IMR-90 (cell line): ENCODE data around the gene PPAT. TPM values are rescaled to one million over a fixed set of nuclear protein-coding genes. Genes with fewer than 3 reads are reported as not detected.

Experiments
- ATAC-seq: fragments of 200-7000 bp; cut with Tn5 transposase; 2 replicates; pipeline ENCODE4 v1.9.1; 2020; ENCODE audit warnings: low read depth, mild to moderate bottlenecking, moderate library complexity
- BruUV-seq: library from RNA; stranded (reverse); fragments of 400-500 nt; replicated peaks from 2 replicates; lab custom pipeline; 2021; lab: Mats Ljungman, UMichigan
- CTCF ChIA-PET: fragments of 300-600 bp; formaldehyde crosslinking; extraction: SDS; loops from one replicate; lab custom pipeline; 2021; ENCODE audit warnings: antibody characterized with exemption; lab: Yijun Ruan, JAX
- POLR2A ChIA-PET: fragments of 300-600 bp; sonication (Branson Sonifier 250); formaldehyde crosslinking; loops from one replicate; lab custom pipeline; 2022; ENCODE audit warnings: antibody characterized with exemption; ENCODE audit not compliant: unreplicated experiment; lab: Charles Lee
- DNase-seq: peaks from one replicate; pipeline ENCODE4 v3.0.0; 2013
- H2AFZ ChIP-seq: replicated peaks from 2 replicates; pipeline ENCODE3; 2013; ENCODE audit warnings: low read length, mild to moderate bottlenecking; ENCODE audit not compliant: poor library complexity
- H2AK5ac ChIP-seq: 2 replicates; pipeline ENCODE4 v1.6.1; 2013; ENCODE audit warnings: low read depth, low read length, inconsistent platforms
- H2AK9ac ChIP-seq: replicated peaks from 2 replicates; pipeline ENCODE3; 2013; ENCODE audit warnings: mild to moderate bottlenecking, low read depth, low read length, moderate library complexity; ENCODE audit not compliant: poor library complexity
- H2BK120ac ChIP-seq: 2 replicates; pipeline ENCODE4 v1.6.1; 2013; ENCODE audit warnings: low read depth, low read length, inconsistent platforms
- H2BK15ac ChIP-seq: 3 replicates; pipeline ENCODE4 v1.6.1; 2013; ENCODE audit warnings: low read depth, low read length, inconsistent platforms
- H2BK20ac ChIP-seq: 2 replicates; pipeline ENCODE4 v1.6.1; 2013; ENCODE audit warnings: low read depth, mild to moderate bottlenecking, inconsistent platforms, low read length, moderate library complexity
- H2BK5ac ChIP-seq: 2 replicates; pipeline ENCODE4 v1.6.1; 2013; ENCODE audit warnings: mild to moderate bottlenecking, low read depth, low read length, inconsistent platforms; ENCODE audit not compliant: poor library complexity, severe bottlenecking
- H3K14ac ChIP-seq: replicated peaks from 2 replicates; pipeline ENCODE4 v1.6.1; 2013; ENCODE audit warnings: low read depth, low read length, inconsistent platforms
- H3K18ac ChIP-seq: 2 replicates; pipeline ENCODE4 v1.6.1; 2013; ENCODE audit warnings: low read depth, low read length, control low read depth
- H3K23ac ChIP-seq: 2 replicates; pipeline ENCODE4 v1.6.1; 2013; ENCODE audit warnings: low read depth, low read length, inconsistent platforms
- H3K27ac ChIP-seq: 2 replicates; pipeline ENCODE4 v1.5.1; 2013; ENCODE audit warnings: mild to moderate bottlenecking, control low read depth, low read length; ENCODE audit not compliant: insufficient read depth
- H3K27me3 ChIP-seq: 2 replicates; pipeline ENCODE4 v1.6.1; 2013; ENCODE audit warnings: low read length; ENCODE audit not compliant: control insufficient read depth, insufficient read depth
- H3K36me3 ChIP-seq: 2 replicates; pipeline ENCODE4 v1.6.1; 2013; ENCODE audit warnings: low read length, mixed read lengths; ENCODE audit not compliant: control insufficient read depth, insufficient read depth
- H3K4ac ChIP-seq: 2 replicates; pipeline ENCODE4 v1.6.1; 2013; ENCODE audit warnings: low read depth, low read length, inconsistent platforms
- H3K4me1 ChIP-seq: 2 replicates; pipeline ENCODE4 v1.6.1; 2013; ENCODE audit warnings: low read length, mixed read lengths; ENCODE audit not compliant: control insufficient read depth, insufficient read depth
- H3K4me2 ChIP-seq: 2 replicates; pipeline ENCODE4 v1.6.1; 2013; ENCODE audit warnings: low read depth, mild to moderate bottlenecking, control low read depth, low read length, moderate library complexity
- H3K4me3 ChIP-seq: 2 replicates; pipeline ENCODE4 v1.5.1; 2013; ENCODE audit warnings: low read depth, mild to moderate bottlenecking, control low read depth, low read length, moderate library complexity; ENCODE audit not compliant: insufficient read depth
- H3K56ac ChIP-seq: 2 replicates; pipeline ENCODE4 v1.6.1; 2013; ENCODE audit warnings: low read length, inconsistent platforms; ENCODE audit not compliant: insufficient read depth; ENCODE audit errors: extremely low read depth
- H3K79me1 ChIP-seq, 2 experiments: 2 replicates each; pipeline ENCODE4 v1.6.1; 2013; ENCODE audit warnings: low read length in 2 of 2, inconsistent platforms in 1 of 2, low read depth in 1 of 2
- H3K9ac ChIP-seq: 2 replicates; pipeline ENCODE4 v1.6.1; 2013; ENCODE audit warnings: low read depth, low read length, control low read depth
- H3K9me1 ChIP-seq: 2 replicates; pipeline ENCODE4 v1.6.1; 2013; ENCODE audit warnings: low read length, inconsistent platforms; ENCODE audit not compliant: insufficient read depth
- H3K9me3 ChIP-seq: 2 replicates; pipeline ENCODE4 v1.6.1; 2013; ENCODE audit warnings: low read length; ENCODE audit not compliant: control insufficient read depth, insufficient read depth
- H4K20me1 ChIP-seq: 2 replicates; pipeline ENCODE4 v1.6.1; 2013; ENCODE audit warnings: low read length, inconsistent platforms; ENCODE audit not compliant: insufficient read depth
- H4K5ac ChIP-seq: 2 replicates; pipeline ENCODE4 v1.6.1; 2013; ENCODE audit warnings: mild to moderate bottlenecking, low read depth, low read length, control low read depth
- H4K8ac ChIP-seq, 2 experiments: 2 replicates each; pipeline ENCODE4 v1.6.1; 2013; ENCODE audit warnings: low read depth in 2 of 2, low read length in 2 of 2, control low read depth in 1 of 2, inconsistent platforms in 1 of 2
- H4K91ac ChIP-seq: 2 replicates; pipeline ENCODE4 v1.6.1; 2013; ENCODE audit warnings: low read depth, low read length, inconsistent platforms; ENCODE audit not compliant: insufficient read depth
- BHLHE40 ChIP-seq: fragments of 150-350 bp; IDR thresholded peaks from 2 replicates; pipeline ENCODE4 v1.6.1; 2016; ENCODE audit warnings: mild to moderate bottlenecking, low read depth, low read length
- CEBPB ChIP-seq: IDR thresholded peaks from 2 replicates; pipeline ENCODE4 v1.6.1; 2012; ENCODE audit warnings: low read depth, low read length, improper control_type of control experiment
- CHD1 ChIP-seq: IDR thresholded peaks from 2 replicates; pipeline ENCODE4 v1.6.1; 2012; ENCODE audit warnings: low read depth, low read length, improper control_type of control experiment
- FOS ChIP-seq: fragments of 150-350 bp; IDR thresholded peaks from 2 replicates; pipeline ENCODE4 v1.6.1; 2016; ENCODE audit warnings: low read depth, low read length
- MAFK ChIP-seq: IDR thresholded peaks from 2 replicates; pipeline ENCODE4 v1.6.1; 2012; ENCODE audit warnings: low read depth, low read length, improper control_type of control experiment
- MAZ ChIP-seq: IDR thresholded peaks from 2 replicates; pipeline ENCODE4 v1.6.1; 2012; ENCODE audit warnings: low read depth, mild to moderate bottlenecking, low read length, improper control_type of control experiment, moderate library complexity, borderline replicate concordance
- MXI1 ChIP-seq: IDR thresholded peaks from 2 replicates; pipeline ENCODE4 v1.6.1; 2012; ENCODE audit warnings: low read depth, mild to moderate bottlenecking, low read length, moderate library complexity, borderline replicate concordance
- NFE2L2 ChIP-seq: fragments of 150-350 bp; IDR thresholded peaks from 2 replicates; pipeline ENCODE4 v1.6.1; 2016; ENCODE audit warnings: low read depth, mild to moderate bottlenecking, low read length
- POLR2A ChIP-seq: IDR thresholded peaks from 2 replicates; pipeline ENCODE4 v1.6.1; 2012; ENCODE audit warnings: mild to moderate bottlenecking, low read depth, low read length
- RAD21 ChIP-seq: IDR thresholded peaks from 2 replicates; pipeline ENCODE4 v1.6.1; 2012; ENCODE audit warnings: low read length, improper control_type of control experiment
- RCOR1 ChIP-seq: IDR thresholded peaks from 2 replicates; pipeline ENCODE4 v1.6.1; 2012; ENCODE audit warnings: mild to moderate bottlenecking, low read length, improper control_type of control experiment; ENCODE audit not compliant: insufficient replicate concordance
- RFX5 ChIP-seq: IDR thresholded peaks from 2 replicates; pipeline ENCODE4 v1.8.0; 2012; ENCODE audit warnings: low read depth, mild to moderate bottlenecking, low read length, moderate library complexity
- SMC3 ChIP-seq: fragments of 150-350 bp; IDR thresholded peaks from 2 replicates; pipeline ENCODE4 v1.6.1; 2016; ENCODE audit warnings: low read depth, mild to moderate bottlenecking, antibody characterized with exemption, low read length, moderate library complexity
- WGBS, 2 experiments: methylation state at CpG; one replicate each; pipeline versions ENCODE4 v1.1.5 to v1.1.7; 2013; ENCODE audit warnings: missing lambda C conversion rate in 2 of 2; ENCODE audit not compliant: insufficient read length in 1 of 2; ENCODE audit errors: extremely low coverage in 2 of 2; 5-methylcytosine and 5-hydroxymethylcytosine counted together
- dilution Hi-C: fragments of 300-500 bp; cut with HindIII; formaldehyde crosslinking; loops from one replicate; pipeline ENCODE4 v1.14.3; 2018; ENCODE audit warnings: low sequenced_read_pairs; ENCODE audit not compliant: unreplicated experiment
- in situ Hi-C: fragments of 300-500 bp; cut with MboI; formaldehyde crosslinking; loops from 3 replicates; pipeline ENCODE4 v1.14.3; 2019; ENCODE audit warnings: low sequenced_read_pairs, inconsistent platforms, mixed read lengths
- intact Hi-C: fragments of 100-400 bp; cut with micrococcal nuclease; formaldehyde crosslinking; loops from 2 replicates; pipeline ENCODE4 v1.10.0; 2022
- polyA plus RNA-seq, 3 experiments: library from polyadenylated mRNA; depleted of rRNA; stranded (reverse); fragments of >200 nt; gene quantifications; 2 replicates each; pipeline ENCODE4 v1.2.3, GENCODE V29; 2012; ENCODE audit warnings: low replicate concordance in 1 of 3
- total RNA-seq: library from RNA; depleted of rRNA; stranded (reverse); fragments of >200 nt; gene quantifications from 2 replicates; pipeline ENCODE4 v1.2.3, GENCODE V29; 2012
- TF ChIP-seq, protein P1 (sequence below): fragments of 150-350 bp; IDR thresholded peaks from 2 replicates; pipeline ENCODE4 v1.6.1; 2016; ENCODE audit warnings: low read depth, mild to moderate bottlenecking, low read length, moderate library complexity, borderline replicate concordance
- TF ChIP-seq, protein P2 (sequence below): conservative IDR thresholded peaks from 2 replicates; pipeline ENCODE4 v1.5.1; 2012; ENCODE audit warnings: mild to moderate bottlenecking, low read depth, low read length, improper control_type of control experiment
- TF ChIP-seq, protein P3 (sequence below): fragments of 150-350 bp; IDR thresholded peaks from 2 replicates; pipeline ENCODE4 v1.6.1; 2017; ENCODE audit warnings: mild to moderate bottlenecking, antibody characterized with exemption, low read length, low read depth

The PPAT gene
- total and polyA plus RNA-seq, 2 of the 4 experiments (the other 2 are of a cell fraction): 7.0 to 21.1 TPM

DNA sequence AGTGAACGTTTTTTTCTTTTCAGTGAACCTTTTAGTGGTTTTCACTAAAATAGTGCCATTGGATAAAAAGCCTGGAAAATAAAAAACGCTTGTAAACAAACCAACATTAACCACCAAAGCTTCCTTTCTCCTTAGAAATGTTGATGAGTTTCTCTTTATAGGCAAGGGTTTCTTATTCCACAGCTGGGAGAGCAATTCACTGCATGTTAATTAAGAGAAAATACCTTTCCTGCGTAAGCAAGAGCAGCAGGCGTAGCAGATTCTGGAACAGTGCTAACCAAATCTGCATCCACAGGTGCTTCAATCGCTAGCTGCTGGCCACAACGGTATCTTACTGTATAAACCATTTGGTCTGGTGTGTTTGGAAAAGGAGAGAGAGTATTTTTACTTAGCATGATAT is 34.9 kb downstream of the PPAT start:
- Histone ChIP-seq H2BK20ac (no peak overlapping the region), H4K5ac (no peak overlapping the region), H3K18ac (no peak overlapping the region), H3K9ac (no peak overlapping the region), H3K4me1 (no peaks in the 10 kb centered on the region), H2BK120ac (no peak overlapping the region), H2AK5ac (no peak overlapping the region), H2BK15ac (no peak overlapping the region), H3K4me3 (no peak overlapping the region), H3K14ac (no peak overlapping the region), H3K4ac (no peak overlapping the region), H3K9me1 (no peaks in the 10 kb centered on the region), H4K8ac (no peak overlapping the region), H3K27ac (no peak overlapping the region), H3K27me3 (no peaks in the 10 kb centered on the region), H2BK5ac (no peak overlapping the region), H3K9me3 (no peaks in the 10 kb centered on the region), H3K23ac (no peak overlapping the region), H3K79me1 (no peaks in the 10 kb centered on the region), H3K4me2 (no peak overlapping the region), H2AFZ (no peak overlapping the region), H3K56ac (no peak overlapping the region), H2AK9ac (no peak overlapping the region), H4K20me1 (no peaks in the 10 kb centered on the region), H3K36me3 (peaks cover 10% of the 10 kb centered on the region), H4K91ac (no peak overlapping the region)
- no peak for DNase-seq
- dilution Hi-C loops: no loop called here
- in situ Hi-C loops: loop anchor here (25.0 kb wide), 1 partner anchor 437 kb away; no protein-coding TSS in a partner anchor
- POLR2A ChIA-PET: no interaction called here
- WGBS, 2 experiments: no CpG with 5 or more reads among the region's 6 CpGs
- intact Hi-C loops: no loop called here
- no TSS peak for BruUV-seq
- no peak for TF ChIP-seq MAFK
- no peak for TF ChIP-seq NFE2L2
- TF ChIP-seq, protein P1, sequence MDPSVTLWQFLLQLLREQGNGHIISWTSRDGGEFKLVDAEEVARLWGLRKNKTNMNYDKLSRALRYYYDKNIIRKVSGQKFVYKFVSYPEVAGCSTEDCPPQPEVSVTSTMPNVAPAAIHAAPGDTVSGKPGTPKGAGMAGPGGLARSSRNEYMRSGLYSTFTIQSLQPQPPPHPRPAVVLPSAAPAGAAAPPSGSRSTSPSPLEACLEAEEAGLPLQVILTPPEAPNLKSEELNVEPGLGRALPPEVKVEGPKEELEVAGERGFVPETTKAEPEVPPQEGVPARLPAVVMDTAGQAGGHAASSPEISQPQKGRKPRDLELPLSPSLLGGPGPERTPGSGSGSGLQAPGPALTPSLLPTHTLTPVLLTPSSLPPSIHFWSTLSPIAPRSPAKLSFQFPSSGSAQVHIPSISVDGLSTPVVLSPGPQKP: no peak
- TF ChIP-seq POLR2A: no peak
- no peak for TF ChIP-seq BHLHE40
- TF ChIP-seq FOS: no peak
- TF ChIP-seq CHD1: no peak
- TF ChIP-seq, protein P2, sequence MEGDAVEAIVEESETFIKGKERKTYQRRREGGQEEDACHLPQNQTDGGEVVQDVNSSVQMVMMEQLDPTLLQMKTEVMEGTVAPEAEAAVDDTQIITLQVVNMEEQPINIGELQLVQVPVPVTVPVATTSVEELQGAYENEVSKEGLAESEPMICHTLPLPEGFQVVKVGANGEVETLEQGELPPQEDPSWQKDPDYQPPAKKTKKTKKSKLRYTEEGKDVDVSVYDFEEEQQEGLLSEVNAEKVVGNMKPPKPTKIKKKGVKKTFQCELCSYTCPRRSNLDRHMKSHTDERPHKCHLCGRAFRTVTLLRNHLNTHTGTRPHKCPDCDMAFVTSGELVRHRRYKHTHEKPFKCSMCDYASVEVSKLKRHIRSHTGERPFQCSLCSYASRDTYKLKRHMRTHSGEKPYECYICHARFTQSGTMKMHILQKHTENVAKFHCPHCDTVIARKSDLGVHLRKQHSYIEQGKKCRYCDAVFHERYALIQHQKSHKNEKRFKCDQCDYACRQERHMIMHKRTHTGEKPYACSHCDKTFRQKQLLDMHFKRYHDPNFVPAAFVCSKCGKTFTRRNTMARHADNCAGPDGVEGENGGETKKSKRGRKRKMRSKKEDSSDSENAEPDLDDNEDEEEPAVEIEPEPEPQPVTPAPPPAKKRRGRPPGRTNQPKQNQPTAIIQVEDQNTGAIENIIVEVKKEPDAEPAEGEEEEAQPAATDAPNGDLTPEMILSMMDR: no peak
- TF ChIP-seq CEBPB: no peak
- TF ChIP-seq, protein P3, sequence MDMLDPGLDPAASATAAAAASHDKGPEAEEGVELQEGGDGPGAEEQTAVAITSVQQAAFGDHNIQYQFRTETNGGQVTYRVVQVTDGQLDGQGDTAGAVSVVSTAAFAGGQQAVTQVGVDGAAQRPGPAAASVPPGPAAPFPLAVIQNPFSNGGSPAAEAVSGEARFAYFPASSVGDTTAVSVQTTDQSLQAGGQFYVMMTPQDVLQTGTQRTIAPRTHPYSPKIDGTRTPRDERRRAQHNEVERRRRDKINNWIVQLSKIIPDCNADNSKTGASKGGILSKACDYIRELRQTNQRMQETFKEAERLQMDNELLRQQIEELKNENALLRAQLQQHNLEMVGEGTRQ: no peak
- no peak for TF ChIP-seq RFX5
- TF ChIP-seq MXI1: no peak
- no peak for TF ChIP-seq RCOR1
- TF ChIP-seq MAZ: no peak
- TF ChIP-seq SMC3: no peak
- no peak for TF ChIP-seq RAD21
- no peak for ATAC-seq
- CTCF ChIA-PET: no interaction called here
